Measurements from ENCODE around the gene MMRN2.

DNA sequence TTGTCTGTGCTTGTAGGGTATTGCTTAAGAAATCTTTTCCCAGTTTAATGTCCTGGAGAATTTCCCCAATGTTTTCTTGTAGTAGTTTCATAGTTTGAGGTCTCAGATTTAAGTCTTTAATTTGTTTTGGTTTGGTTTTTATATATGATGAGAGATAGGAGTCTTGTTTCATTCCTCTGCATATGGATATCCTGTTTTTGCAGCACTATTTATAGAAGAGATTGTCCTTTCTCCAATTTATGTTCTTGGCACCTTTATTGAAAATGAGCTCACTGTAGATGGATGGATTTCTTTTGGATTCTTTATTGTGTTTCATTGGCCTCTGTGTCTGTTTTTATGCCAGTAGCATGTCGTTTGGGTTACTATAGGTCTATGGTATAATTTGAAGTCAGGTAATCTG, 31.1 kb upstream of the MMRN2 start:
- TF ChIP-seq, protein P1, sequence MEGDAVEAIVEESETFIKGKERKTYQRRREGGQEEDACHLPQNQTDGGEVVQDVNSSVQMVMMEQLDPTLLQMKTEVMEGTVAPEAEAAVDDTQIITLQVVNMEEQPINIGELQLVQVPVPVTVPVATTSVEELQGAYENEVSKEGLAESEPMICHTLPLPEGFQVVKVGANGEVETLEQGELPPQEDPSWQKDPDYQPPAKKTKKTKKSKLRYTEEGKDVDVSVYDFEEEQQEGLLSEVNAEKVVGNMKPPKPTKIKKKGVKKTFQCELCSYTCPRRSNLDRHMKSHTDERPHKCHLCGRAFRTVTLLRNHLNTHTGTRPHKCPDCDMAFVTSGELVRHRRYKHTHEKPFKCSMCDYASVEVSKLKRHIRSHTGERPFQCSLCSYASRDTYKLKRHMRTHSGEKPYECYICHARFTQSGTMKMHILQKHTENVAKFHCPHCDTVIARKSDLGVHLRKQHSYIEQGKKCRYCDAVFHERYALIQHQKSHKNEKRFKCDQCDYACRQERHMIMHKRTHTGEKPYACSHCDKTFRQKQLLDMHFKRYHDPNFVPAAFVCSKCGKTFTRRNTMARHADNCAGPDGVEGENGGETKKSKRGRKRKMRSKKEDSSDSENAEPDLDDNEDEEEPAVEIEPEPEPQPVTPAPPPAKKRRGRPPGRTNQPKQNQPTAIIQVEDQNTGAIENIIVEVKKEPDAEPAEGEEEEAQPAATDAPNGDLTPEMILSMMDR (IDR thresholded peaks at IDR 0.05): no peak
- TF ChIP-seq EP300 (IDR thresholded peaks at IDR 0.05) (no peak), POLR2A (IDR thresholded peaks at IDR 0.05) (no peak)
